Thyroid gland (tissue), 4 donors: Measurements from ENCODE around the gene WDR83.

Experiments used
- POLR2A ChIP-seq, 2 donors: fragments of 450-650 bp; IDR thresholded peaks; one replicate each; pipeline ENCODE4 v1.6.1; 2017; ENCODE audit warnings: antibody characterized with exemption in 2 of 2, mild to moderate bottlenecking in 2 of 2, moderate library complexity in 1 of 2
- TF ChIP-seq, protein P1 (sequence below), 6 experiments: fragments of 200-600 bp in 3 of 6; fragments of 450-650 bp in 3 of 6; sonication (generic) in 3 of 6; IDR thresholded peaks; one replicate each; pipeline ENCODE4 v1.5.1; 2016 to 2019; ENCODE audit warnings: antibody characterized with exemption in 6 of 6, mild to moderate bottlenecking in 2 of 6, inconsistent platforms in 1 of 6, moderate library complexity in 1 of 6

DNA sequence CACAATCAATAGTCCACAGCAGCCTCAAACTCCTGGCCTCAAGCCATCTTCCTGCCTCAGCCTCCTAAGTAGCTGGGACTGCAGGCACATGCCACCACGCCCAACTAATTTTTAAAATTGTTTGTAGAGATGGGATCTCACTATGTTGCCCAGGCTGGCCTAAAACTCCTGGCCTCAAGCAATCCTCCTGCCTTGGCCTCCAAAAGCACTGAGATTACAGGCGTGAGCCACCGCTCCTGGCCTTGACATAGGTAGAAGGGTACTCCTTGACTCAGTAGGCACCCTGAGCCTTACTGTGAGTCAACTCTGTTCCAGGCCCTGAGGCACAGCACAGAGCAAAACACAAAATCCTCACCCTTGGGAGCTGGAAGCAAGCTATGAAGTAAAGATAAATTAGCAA is 49.3 kb downstream of the WDR83 start:
- TF ChIP-seq, protein P1, sequence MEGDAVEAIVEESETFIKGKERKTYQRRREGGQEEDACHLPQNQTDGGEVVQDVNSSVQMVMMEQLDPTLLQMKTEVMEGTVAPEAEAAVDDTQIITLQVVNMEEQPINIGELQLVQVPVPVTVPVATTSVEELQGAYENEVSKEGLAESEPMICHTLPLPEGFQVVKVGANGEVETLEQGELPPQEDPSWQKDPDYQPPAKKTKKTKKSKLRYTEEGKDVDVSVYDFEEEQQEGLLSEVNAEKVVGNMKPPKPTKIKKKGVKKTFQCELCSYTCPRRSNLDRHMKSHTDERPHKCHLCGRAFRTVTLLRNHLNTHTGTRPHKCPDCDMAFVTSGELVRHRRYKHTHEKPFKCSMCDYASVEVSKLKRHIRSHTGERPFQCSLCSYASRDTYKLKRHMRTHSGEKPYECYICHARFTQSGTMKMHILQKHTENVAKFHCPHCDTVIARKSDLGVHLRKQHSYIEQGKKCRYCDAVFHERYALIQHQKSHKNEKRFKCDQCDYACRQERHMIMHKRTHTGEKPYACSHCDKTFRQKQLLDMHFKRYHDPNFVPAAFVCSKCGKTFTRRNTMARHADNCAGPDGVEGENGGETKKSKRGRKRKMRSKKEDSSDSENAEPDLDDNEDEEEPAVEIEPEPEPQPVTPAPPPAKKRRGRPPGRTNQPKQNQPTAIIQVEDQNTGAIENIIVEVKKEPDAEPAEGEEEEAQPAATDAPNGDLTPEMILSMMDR (IDR thresholded peaks at IDR 0.05), result no peak
- TF ChIP-seq POLR2A (IDR thresholded peaks at IDR 0.05), result no peak
